Measurements from ENCODE around the gene CAMKK1. TPM values are rescaled to one million over a fixed set of nuclear protein-coding genes. Genes with fewer than 3 reads are reported as not detected.
A peak's percentile ranks its signal among the peaks of the same experiment; 100 is the strongest.

The CAMKK1 gene
- total RNA-seq, 1 donor = 8.7 TPM

- peaks cover 3% of the 10 kb centered on the region for H3K36me3 ChIP-seq (ENCODE audit: insufficient read depth, low read length)
- peaks cover 31% of the 10 kb centered on the region for H3K79me2 ChIP-seq (ENCODE audit: insufficient read depth, low read length)
- no peaks in the 10 kb centered on the region for H3K9me3 ChIP-seq (ENCODE audit: low read depth, low read length)
- no peak for TF ChIP-seq CTCF (IDR thresholded peaks at IDR 0.05; ENCODE audit: extremely low read depth, low read depth, low read length)
- no peaks in the 10 kb centered on the region for H4K20me1 ChIP-seq (ENCODE audit: insufficient read depth, low read length)
- peak; percentile 100 for DNase-seq (ENCODE audit: insufficient read length, low spot score, missing footprints)
- H3K4me3 ChIP-seq (ENCODE audit: insufficient read depth, low read length) = peak overlapping the region; percentile 48
- peaks cover 54% of the 10 kb centered on the region for H3K4me1 ChIP-seq (ENCODE audit: insufficient read depth, low read length)
- peak overlapping the region; percentile 75 for H3K4me2 ChIP-seq (ENCODE audit: insufficient read depth, low read length)
- peak overlapping the region; percentile 63 for H2AFZ ChIP-seq (ENCODE audit: low read length)
- H3K27me3 ChIP-seq (ENCODE audit: insufficient read depth, low read length) = no peaks in the 10 kb centered on the region
- H3K27ac ChIP-seq (ENCODE audit: low read depth, low read length) = peak overlapping the region; percentile 95
Observed at GRCh38 chr17:3890082-3890877, 2.6 kb downstream of the CAMKK1 start.

DNA sequence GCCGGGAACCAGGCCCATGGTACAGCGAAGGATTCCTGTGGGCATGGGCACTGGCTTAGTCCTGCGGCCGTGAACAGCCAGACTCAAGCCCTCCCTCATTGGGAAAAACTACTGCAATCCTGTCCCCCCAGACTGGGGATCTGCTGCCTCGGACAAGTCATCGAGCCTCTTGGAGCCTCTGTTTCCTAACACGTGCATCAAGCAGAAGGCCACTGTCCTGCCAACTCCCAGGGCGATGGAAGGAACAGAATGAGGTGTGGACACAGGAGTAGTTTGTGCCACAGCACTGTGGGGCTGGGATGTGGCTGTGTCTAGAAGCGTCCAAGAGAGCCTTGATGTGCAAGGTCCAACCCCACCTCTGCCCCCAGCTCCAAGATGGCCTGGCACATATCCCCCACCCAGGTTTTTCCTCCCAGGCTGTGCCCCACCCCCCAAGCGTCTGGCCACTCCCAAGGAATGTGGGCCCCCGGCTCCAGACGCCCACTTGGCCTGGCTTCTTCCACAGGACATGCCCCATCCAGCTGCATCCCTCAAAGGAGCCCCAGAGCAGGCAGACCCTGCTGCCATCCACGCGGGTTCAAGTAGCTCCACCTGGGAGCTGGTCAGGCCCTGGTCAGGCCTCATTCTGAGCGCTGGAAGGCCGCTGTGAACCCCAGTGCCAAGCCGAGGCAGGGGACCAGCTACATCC lies 3.4 kb downstream of the CAMKK1 start:
- H3K4me2 ChIP-seq (ENCODE audit: insufficient read depth, low read length) = peak overlapping the region; percentile 75
- TF ChIP-seq CTCF (IDR thresholded peaks at IDR 0.05; ENCODE audit: extremely low read depth, low read depth, low read length) = no peak
- peaks cover 54% of the 10 kb centered on the region for H3K4me1 ChIP-seq (ENCODE audit: insufficient read depth, low read length)
- H3K27me3 ChIP-seq (ENCODE audit: insufficient read depth, low read length) = no peaks in the 10 kb centered on the region
- H3K9me3 ChIP-seq (ENCODE audit: low read depth, low read length) = no peaks in the 10 kb centered on the region
- no peak for DNase-seq (ENCODE audit: insufficient read length, low spot score, missing footprints)
- H3K4me3 ChIP-seq (ENCODE audit: insufficient read depth, low read length) = peak overlapping the region; percentile 48
- peak overlapping the region; percentile 95 for H3K27ac ChIP-seq (ENCODE audit: low read depth, low read length)
- H3K36me3 ChIP-seq (ENCODE audit: insufficient read depth, low read length) = peaks cover 10% of the 10 kb centered on the region
- peaks cover 31% of the 10 kb centered on the region for H3K79me2 ChIP-seq (ENCODE audit: insufficient read depth, low read length)
- H4K20me1 ChIP-seq (ENCODE audit: insufficient read depth, low read length) = no peaks in the 10 kb centered on the region
- H2AFZ ChIP-seq (ENCODE audit: low read length) = peak overlapping the region; percentile 63

DNA sequence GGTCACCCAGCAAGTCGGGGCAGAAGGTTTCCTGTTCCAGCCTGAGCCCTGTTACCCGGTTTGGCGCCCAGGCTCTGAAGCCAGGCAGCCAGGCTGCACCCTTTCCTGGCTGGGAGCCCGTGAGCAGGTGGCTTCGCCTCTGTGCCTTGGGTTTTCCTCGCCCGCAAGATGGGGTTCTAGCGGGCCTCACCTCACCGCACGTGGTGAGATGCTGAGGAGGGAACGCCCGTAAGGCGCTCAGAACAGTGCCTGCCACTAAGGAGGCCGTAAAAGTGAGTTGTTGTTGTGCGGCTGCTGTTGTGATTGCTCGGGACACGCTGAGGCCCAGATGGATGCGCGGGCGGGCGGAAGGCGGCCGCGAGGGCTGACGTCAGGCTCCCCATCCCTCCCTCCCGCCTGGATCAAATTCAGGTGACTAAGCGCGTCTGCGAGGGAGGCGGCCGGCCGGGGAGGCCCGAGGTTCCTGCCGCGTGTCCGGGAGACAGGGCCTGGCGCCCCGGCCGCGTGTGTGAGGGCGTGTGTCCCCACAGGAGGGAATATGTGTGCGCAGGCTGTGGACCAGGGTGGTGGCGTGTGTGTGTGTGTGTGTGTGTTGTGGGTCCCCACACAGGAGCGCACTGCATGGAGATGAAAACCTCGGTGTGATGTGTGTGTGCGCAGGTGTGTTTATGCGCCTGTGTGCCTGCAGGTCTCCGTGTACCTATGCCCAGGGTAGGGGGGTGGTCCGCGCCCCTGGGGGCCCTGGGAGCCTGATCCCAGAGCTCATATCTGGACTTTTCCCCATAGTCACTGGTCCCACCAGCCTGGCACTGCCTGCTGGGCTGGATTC lies 4.3 kb downstream of the CAMKK1 start:
- Histone ChIP-seq H3K4me1 (ENCODE audit: insufficient read depth, low read length) (peaks cover 54% of the 10 kb centered on the region), H2AFZ (ENCODE audit: low read length) (peak overlapping the region; percentile 7), H3K4me2 (ENCODE audit: insufficient read depth, low read length) (no peak overlapping the region), H3K27me3 (ENCODE audit: insufficient read depth, low read length) (no peaks in the 10 kb centered on the region), H3K79me2 (ENCODE audit: insufficient read depth, low read length) (peaks cover 31% of the 10 kb centered on the region), H4K20me1 (ENCODE audit: insufficient read depth, low read length) (no peaks in the 10 kb centered on the region), H3K4me3 (ENCODE audit: insufficient read depth, low read length) (no peak overlapping the region), H3K9me3 (ENCODE audit: low read depth, low read length) (no peaks in the 10 kb centered on the region), H3K36me3 (ENCODE audit: insufficient read depth, low read length) (peaks cover 10% of the 10 kb centered on the region), H3K27ac (ENCODE audit: low read depth, low read length) (peak overlapping the region; percentile 95)
- peak; percentile 98 for DNase-seq (ENCODE audit: insufficient read length, low spot score, missing footprints)
- no peak for TF ChIP-seq CTCF (IDR thresholded peaks at IDR 0.05; ENCODE audit: extremely low read depth, low read depth, low read length)
